HepG2 (cell line): Measurements from ENCODE around the gene CMIP. TPM values are rescaled to one million over a fixed set of nuclear protein-coding genes. Genes with fewer than 3 reads are reported as not detected.
A peak's percentile ranks its signal among the peaks of the same experiment; 100 is the strongest.

Experiments used
- CSRNP1 ChIP-seq: sonication (generic); formaldehyde crosslinking; IDR thresholded peaks from 2 replicates; pipeline ENCODE4 v1.8.1; 2023; ENCODE audit warnings: mild to moderate bottlenecking, missing genetic modification reagents
- GATAD2A ChIP-seq: IDR thresholded peaks from 2 replicates; pipeline ENCODE4 v1.6.1; 2016
- HMG20A ChIP-seq: IDR thresholded peaks from 2 replicates; pipeline ENCODE4 v1.6.1; 2016; ENCODE audit warnings: borderline replicate concordance
- HNRNPUL1 ChIP-seq: fragments of 200-400 bp; formaldehyde crosslinking; IDR thresholded peaks from 2 replicates; pipeline ENCODE4 v1.6.1; 2017; ENCODE audit warnings: low read depth, mild to moderate bottlenecking, low read length, moderate library complexity
- MAFF ChIP-seq: IDR thresholded peaks from 2 replicates; pipeline ENCODE4 v1.6.1; 2011; ENCODE audit warnings: low read depth, low read length, improper control_type of control experiment
- NFKBIZ ChIP-seq: IDR thresholded peaks from 2 replicates; pipeline ENCODE4 v1.6.1; 2018; ENCODE audit warnings: missing genetic modification reagents, missing compliant biosample characterization
- PLRG1 ChIP-seq: fragments of 450-650 bp; conservative IDR thresholded peaks from 2 replicates; pipeline ENCODE4 v1.6.1; 2016
- TBX2 ChIP-seq: sonication (generic); formaldehyde crosslinking; IDR thresholded peaks from 2 replicates; pipeline ENCODE4 v1.5.0; 2020; ENCODE audit warnings: missing genetic modification reagents, mild to moderate bottlenecking, borderline replicate concordance
- ZBTB44 ChIP-seq: sonication (generic); formaldehyde crosslinking; IDR thresholded peaks from 2 replicates; pipeline ENCODE4 v1.4.0; 2020; ENCODE audit warnings: missing genetic modification reagents
- ZFYVE20 ChIP-seq: sonication (generic); formaldehyde crosslinking; IDR thresholded peaks from 2 replicates; pipeline ENCODE4 v1.8.0; 2023; ENCODE audit warnings: low read depth, mild to moderate bottlenecking, moderate library complexity, missing genetic modification reagents, borderline replicate concordance
- ZNF124 ChIP-seq: sonication (generic); formaldehyde crosslinking; IDR thresholded peaks from 2 replicates; pipeline ENCODE4 v1.4.0; 2020; ENCODE audit warnings: missing genetic modification reagents
- ZNF354B ChIP-seq: sonication (generic); formaldehyde crosslinking; IDR thresholded peaks from 2 replicates; pipeline ENCODE4 v1.8.0; 2022; ENCODE audit warnings: mild to moderate bottlenecking, missing genetic modification reagents
- ZNF367 ChIP-seq: sonication (generic); formaldehyde crosslinking; IDR thresholded peaks from 2 replicates; pipeline ENCODE4 v1.4.0; 2020; ENCODE audit warnings: missing genetic modification reagents, borderline replicate concordance
- ZNF407 ChIP-seq: sonication (generic); formaldehyde crosslinking; IDR thresholded peaks from one replicate; pipeline ENCODE4 v1.5.1; 2020; ENCODE audit warnings: mild to moderate bottlenecking, missing genetic modification reagents; ENCODE audit errors: not compliant biosample characterization
- polyA plus RNA-seq, 8 experiments: library from polyadenylated mRNA; depleted of rRNA in 3 of 8; stranded (reverse) in 7 of 8; unstranded in 1 of 8; fragments of >200 nt; fragmentation: Illumina TruSeq in 4 of 8; extraction: Trizol in 4 of 8; gene quantifications; 2 replicates each; pipeline versions ENCODE4 v1.2.1 to v1.2.3, GENCODE V29; 2011 to 2016; ENCODE audit warnings: low read depth in 4 of 8, missing spikeins in 1 of 8, mixed read lengths in 1 of 8; ENCODE audit not compliant: insufficient read depth in 1 of 8
- total RNA-seq, 5 experiments: library from RNA; depleted of rRNA; stranded (reverse); fragments of >200 nt; fragmentation: Illumina TruSeq; extraction: Trizol; gene quantifications; 2 replicates each; pipeline ENCODE4 v1.2.3, GENCODE V29; 2016; ENCODE audit warnings: low read depth in 1 of 5

The CMIP gene
- total and polyA plus RNA-seq, 2 of the 13 experiments (the other 11 are each of a cell fraction or from before 2014, with no cell fraction given), result 10.9 to 18.1 TPM

- TF ChIP-seq ZNF407 (CRISPR knock-in tag) (no peak), NFKBIZ (CRISPR knock-in tag) (no peak), PLRG1 (no peak), CSRNP1 (CRISPR knock-in tag) (no peak), ZNF124 (no peak), HMG20A (CRISPR knock-in tag) (no peak), TBX2 (CRISPR knock-in tag) (no peak), ZBTB44 (CRISPR knock-in tag) (no peak), ZNF367 (CRISPR knock-in tag) (no peak), HNRNPUL1 (no peak), MAFF (no peak), GATAD2A (CRISPR knock-in tag) (peak; percentile 71), ZFYVE20 (CRISPR knock-in tag) (no peak), ZNF354B (CRISPR knock-in tag) (no peak)
These were observed 15.5 kb upstream of the CMIP start (continued) for GRCh38 chr16:81429045-81429521.
